WTC11 (cell line): Measurements from ENCODE around the gene RAMP1. TPM values are rescaled to one million over a fixed set of nuclear protein-coding genes. Genes with fewer than 3 reads are reported as not detected.

ENCODE experiments used
- ATAC-seq: fragments of 200-7000 bp; cut with Tn5 transposase; 2 replicates; pipeline ENCODE4 v1.10.0; 2021; ENCODE audit warnings: mild to moderate bottlenecking, moderate library complexity
- CTCF ChIA-PET: fragments of 300-600 bp; sonication (Branson Sonifier 250); formaldehyde crosslinking; loops from one replicate; lab custom pipeline; 2021; ENCODE audit warnings: antibody characterized with exemption; lab: Charles Lee
- POLR2A ChIA-PET: fragments of 350-600 bp; sonication (Branson Sonifier 250); formaldehyde crosslinking; loops from one replicate; lab custom pipeline; 2021; ENCODE audit warnings: antibody characterized with exemption; lab: Charles Lee
- DNase-seq: peaks from one replicate; pipeline ENCODE4 v3.0.0; 2021; ENCODE audit warnings: low spot score
- H3K27ac Mint-ChIP-seq: 2 replicates; pipeline ENCODE4 v1.8.0; 2021; ENCODE audit warnings: mixed read lengths
- H3K27me3 Mint-ChIP-seq: 2 replicates; pipeline ENCODE4 v1.8.0; 2021; ENCODE audit warnings: low read depth, mild to moderate bottlenecking, moderate library complexity, mixed read lengths
- H3K36me3 Mint-ChIP-seq: 2 replicates; pipeline ENCODE4 v1.8.0; 2021; ENCODE audit warnings: mixed read lengths
- H3K4me1 Mint-ChIP-seq: 2 replicates; pipeline ENCODE4 v1.8.0; 2022; ENCODE audit warnings: mixed read lengths
- H3K4me3 Mint-ChIP-seq: 2 replicates; pipeline ENCODE4 v1.8.0; 2021; ENCODE audit warnings: mild to moderate bottlenecking, moderate library complexity, mixed read lengths
- H3K9me3 Mint-ChIP-seq: 2 replicates; pipeline ENCODE4 v1.8.0; 2021; ENCODE audit warnings: mixed read lengths
- ELF4 ChIP-seq: sonication (generic); formaldehyde crosslinking; IDR thresholded peaks from 2 replicates; pipeline ENCODE4 v1.8.1; 2022; ENCODE audit warnings: low read depth, mild to moderate bottlenecking, moderate library complexity, missing genetic modification reagents
- EMX1 ChIP-seq: fragments of 250-450 bp; sonication (Bioruptor Pico); IDR thresholded peaks from 2 replicates; pipeline ENCODE4 v1.8.0; 2021; ENCODE audit warnings: mild to moderate bottlenecking
- FOXJ3 ChIP-seq: sonication (generic); formaldehyde crosslinking; IDR thresholded peaks from 2 replicates; pipeline ENCODE4 v1.9.0; 2021; ENCODE audit warnings: missing genetic modification reagents, mild to moderate bottlenecking, borderline replicate concordance
- FOXK1 ChIP-seq: sonication (generic); formaldehyde crosslinking; IDR thresholded peaks from 2 replicates; pipeline ENCODE4 v1.8.0; 2022; ENCODE audit warnings: mild to moderate bottlenecking, moderate library complexity, missing genetic modification reagents
- FOXP1 ChIP-seq: sonication (generic); formaldehyde crosslinking; IDR thresholded peaks from 2 replicates; pipeline ENCODE4 v1.8.0; 2022; ENCODE audit warnings: missing genetic modification reagents, mild to moderate bottlenecking, moderate library complexity, borderline replicate concordance
- JAZF1 ChIP-seq: fragments of 250-450 bp; sonication (Bioruptor Pico); IDR thresholded peaks from 2 replicates; pipeline ENCODE4 v1.9.0; 2021; ENCODE audit warnings: moderate library complexity, mild to moderate bottlenecking, inconsistent platforms
- SMAD3 ChIP-seq: sonication (generic); formaldehyde crosslinking; IDR thresholded peaks from 2 replicates; pipeline ENCODE4 v1.8.0; 2022; ENCODE audit warnings: missing genetic modification reagents, mild to moderate bottlenecking, borderline replicate concordance
- SOX15 ChIP-seq: fragments of 250-450 bp; sonication (Bioruptor Pico); IDR thresholded peaks from 2 replicates; pipeline ENCODE4 v1.9.0; 2021; ENCODE audit warnings: mild to moderate bottlenecking
- ZNF121 ChIP-seq: sonication (generic); formaldehyde crosslinking; IDR thresholded peaks from 2 replicates; pipeline ENCODE4 v1.8.0; 2023; ENCODE audit warnings: missing genetic modification reagents
- ZNF263 ChIP-seq: sonication (generic); formaldehyde crosslinking; IDR thresholded peaks from 2 replicates; pipeline ENCODE4 v1.8.1; 2022; ENCODE audit warnings: low read depth, mild to moderate bottlenecking, moderate library complexity, missing genetic modification reagents
- ZNF671 ChIP-seq: fragments of 250-450 bp; sonication (Bioruptor Pico); IDR thresholded peaks from 2 replicates; pipeline ENCODE4 v1.8.0; 2021; ENCODE audit warnings: mild to moderate bottlenecking
- total RNA-seq: library from RNA; stranded (reverse); gene quantifications from 3 replicates; pipeline ENCODE4 v1.2.3, GENCODE V29; 2021
- TF ChIP-seq, protein P1 (sequence below): sonication (generic); formaldehyde crosslinking; IDR thresholded peaks from 2 replicates; pipeline ENCODE4 v1.8.0; 2022; ENCODE audit warnings: mild to moderate bottlenecking, missing genetic modification reagents
- TF ChIP-seq, protein P2 (sequence below): sonication (generic); formaldehyde crosslinking; IDR thresholded peaks from 2 replicates; pipeline ENCODE4 v1.8.1; 2022; ENCODE audit warnings: mild to moderate bottlenecking, moderate library complexity, missing genetic modification reagents
- TF ChIP-seq, protein P3 (sequence below): sonication (generic); formaldehyde crosslinking; IDR thresholded peaks from 2 replicates; pipeline ENCODE4 v1.8.0; 2023; ENCODE audit warnings: missing genetic modification reagents, mild to moderate bottlenecking, borderline replicate concordance
- TF ChIP-seq, protein P4 (sequence below): fragments of 200-600 bp; IDR thresholded peaks from 2 replicates; pipeline ENCODE4 v1.8.0; 2022; ENCODE audit warnings: antibody characterized with exemption
- TF ChIP-seq, protein P5 (sequence below): sonication (generic); formaldehyde crosslinking; IDR thresholded peaks from 2 replicates; pipeline ENCODE4 v1.8.0; 2022; ENCODE audit warnings: mild to moderate bottlenecking, missing genetic modification reagents
- TF ChIP-seq, protein P6 (sequence below): sonication (generic); formaldehyde crosslinking; IDR thresholded peaks from 2 replicates; pipeline ENCODE4 v1.8.1; 2023; ENCODE audit warnings: mild to moderate bottlenecking, missing genetic modification reagents
- TF ChIP-seq, protein P7 (sequence below): sonication (generic); formaldehyde crosslinking; conservative IDR thresholded peaks from 2 replicates; pipeline ENCODE4 v1.8.1; 2022; ENCODE audit warnings: mild to moderate bottlenecking, missing genetic modification reagents

The RAMP1 gene
- total RNA-seq, 1 experiment from 2014 or later, result 1.0 TPM

DNA sequence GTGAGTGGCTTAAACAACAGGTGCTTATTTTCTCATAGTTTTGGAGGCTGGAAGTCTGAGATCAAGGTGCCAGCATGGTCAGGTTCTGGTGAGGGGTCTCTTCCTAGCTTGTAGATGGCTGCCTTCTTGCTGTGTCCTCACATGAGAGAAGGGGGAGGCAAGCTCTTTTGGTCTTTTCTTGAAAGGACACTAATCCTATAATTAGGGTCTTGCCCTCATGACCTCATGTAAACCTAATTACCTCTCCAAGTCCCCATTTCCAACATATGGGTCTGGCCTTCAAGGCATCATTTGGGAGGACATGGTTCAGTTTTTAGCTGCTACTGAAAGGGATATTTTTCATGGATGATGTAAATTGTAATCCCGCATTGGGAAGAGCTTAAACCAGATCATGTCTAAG, 42.9 kb upstream of the RAMP1 start:
- Mint-ChIP-seq H3K9me3 (no peaks in the 10 kb centered on the region), H3K27me3 (peaks cover 4% of the 10 kb centered on the region; the same call in 1 of the 2 replicates), H3K36me3 (no peaks in the 10 kb centered on the region), H3K4me1 (no peaks in the 10 kb centered on the region), H3K4me3 (no peak overlapping the region), H3K27ac (no peak overlapping the region)
- DNase-seq (no peak), ATAC-seq (no peak)
- no peak for TF ChIP-seq JAZF1 (CRISPR knock-in tag)
- TF ChIP-seq, protein P1, sequence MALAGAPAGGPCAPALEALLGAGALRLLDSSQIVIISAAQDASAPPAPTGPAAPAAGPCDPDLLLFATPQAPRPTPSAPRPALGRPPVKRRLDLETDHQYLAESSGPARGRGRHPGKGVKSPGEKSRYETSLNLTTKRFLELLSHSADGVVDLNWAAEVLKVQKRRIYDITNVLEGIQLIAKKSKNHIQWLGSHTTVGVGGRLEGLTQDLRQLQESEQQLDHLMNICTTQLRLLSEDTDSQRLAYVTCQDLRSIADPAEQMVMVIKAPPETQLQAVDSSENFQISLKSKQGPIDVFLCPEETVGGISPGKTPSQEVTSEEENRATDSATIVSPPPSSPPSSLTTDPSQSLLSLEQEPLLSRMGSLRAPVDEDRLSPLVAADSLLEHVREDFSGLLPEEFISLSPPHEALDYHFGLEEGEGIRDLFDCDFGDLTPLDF, result no peak
- no peak for TF ChIP-seq FOXJ3 (CRISPR knock-in tag)
- CTCF ChIA-PET, result interaction anchor here (0.6 to 0.7 kb wide), 2 partner anchors 20 to 42 kb away, joined by 3 read pairs; no protein-coding TSS in a partner anchor
- POLR2A ChIA-PET, result no interaction called here

DNA sequence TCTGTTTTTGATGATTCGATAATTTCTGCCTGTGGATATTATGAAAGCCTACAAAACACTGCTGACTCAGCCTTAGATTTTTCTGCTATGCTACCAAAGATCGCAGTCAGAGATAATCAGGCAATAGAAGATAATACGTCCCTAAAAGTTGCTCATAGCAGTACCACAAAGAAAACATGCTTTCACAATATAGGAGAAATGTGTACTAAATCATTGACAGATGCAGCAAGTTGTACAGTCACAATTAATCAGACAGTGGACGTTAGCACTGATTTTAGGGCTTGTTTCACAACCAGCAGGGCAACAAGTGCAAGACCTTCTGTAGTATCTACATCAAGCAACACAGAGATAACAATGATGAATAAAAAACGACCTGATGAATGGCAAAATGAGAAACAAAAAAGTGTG, 41.4 kb upstream of the RAMP1 start:
- peaks cover 3% of the 10 kb centered on the region; the same call in 1 of the 2 replicates for H3K27me3 Mint-ChIP-seq
- no peaks in the 10 kb centered on the region for H3K36me3 Mint-ChIP-seq
- no peak overlapping the region for H3K4me3 Mint-ChIP-seq
- H3K4me1 Mint-ChIP-seq, result no peaks in the 10 kb centered on the region
- H3K9me3 Mint-ChIP-seq, result no peaks in the 10 kb centered on the region
- DNase-seq (no peak), ATAC-seq (no peak)
- TF ChIP-seq ZNF671 (CRISPR knock-in tag), result no peak
- TF ChIP-seq, protein P2, sequence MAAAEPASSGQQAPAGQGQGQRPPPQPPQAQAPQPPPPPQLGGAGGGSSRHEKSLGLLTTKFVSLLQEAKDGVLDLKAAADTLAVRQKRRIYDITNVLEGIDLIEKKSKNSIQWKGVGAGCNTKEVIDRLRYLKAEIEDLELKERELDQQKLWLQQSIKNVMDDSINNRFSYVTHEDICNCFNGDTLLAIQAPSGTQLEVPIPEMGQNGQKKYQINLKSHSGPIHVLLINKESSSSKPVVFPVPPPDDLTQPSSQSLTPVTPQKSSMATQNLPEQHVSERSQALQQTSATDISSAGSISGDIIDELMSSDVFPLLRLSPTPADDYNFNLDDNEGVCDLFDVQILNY (CRISPR knock-in tag), result no peak
- TF ChIP-seq SMAD3 (CRISPR knock-in tag), result no peak
- TF ChIP-seq ZNF121 (CRISPR knock-in tag), result no peak
- TF ChIP-seq, protein P3, sequence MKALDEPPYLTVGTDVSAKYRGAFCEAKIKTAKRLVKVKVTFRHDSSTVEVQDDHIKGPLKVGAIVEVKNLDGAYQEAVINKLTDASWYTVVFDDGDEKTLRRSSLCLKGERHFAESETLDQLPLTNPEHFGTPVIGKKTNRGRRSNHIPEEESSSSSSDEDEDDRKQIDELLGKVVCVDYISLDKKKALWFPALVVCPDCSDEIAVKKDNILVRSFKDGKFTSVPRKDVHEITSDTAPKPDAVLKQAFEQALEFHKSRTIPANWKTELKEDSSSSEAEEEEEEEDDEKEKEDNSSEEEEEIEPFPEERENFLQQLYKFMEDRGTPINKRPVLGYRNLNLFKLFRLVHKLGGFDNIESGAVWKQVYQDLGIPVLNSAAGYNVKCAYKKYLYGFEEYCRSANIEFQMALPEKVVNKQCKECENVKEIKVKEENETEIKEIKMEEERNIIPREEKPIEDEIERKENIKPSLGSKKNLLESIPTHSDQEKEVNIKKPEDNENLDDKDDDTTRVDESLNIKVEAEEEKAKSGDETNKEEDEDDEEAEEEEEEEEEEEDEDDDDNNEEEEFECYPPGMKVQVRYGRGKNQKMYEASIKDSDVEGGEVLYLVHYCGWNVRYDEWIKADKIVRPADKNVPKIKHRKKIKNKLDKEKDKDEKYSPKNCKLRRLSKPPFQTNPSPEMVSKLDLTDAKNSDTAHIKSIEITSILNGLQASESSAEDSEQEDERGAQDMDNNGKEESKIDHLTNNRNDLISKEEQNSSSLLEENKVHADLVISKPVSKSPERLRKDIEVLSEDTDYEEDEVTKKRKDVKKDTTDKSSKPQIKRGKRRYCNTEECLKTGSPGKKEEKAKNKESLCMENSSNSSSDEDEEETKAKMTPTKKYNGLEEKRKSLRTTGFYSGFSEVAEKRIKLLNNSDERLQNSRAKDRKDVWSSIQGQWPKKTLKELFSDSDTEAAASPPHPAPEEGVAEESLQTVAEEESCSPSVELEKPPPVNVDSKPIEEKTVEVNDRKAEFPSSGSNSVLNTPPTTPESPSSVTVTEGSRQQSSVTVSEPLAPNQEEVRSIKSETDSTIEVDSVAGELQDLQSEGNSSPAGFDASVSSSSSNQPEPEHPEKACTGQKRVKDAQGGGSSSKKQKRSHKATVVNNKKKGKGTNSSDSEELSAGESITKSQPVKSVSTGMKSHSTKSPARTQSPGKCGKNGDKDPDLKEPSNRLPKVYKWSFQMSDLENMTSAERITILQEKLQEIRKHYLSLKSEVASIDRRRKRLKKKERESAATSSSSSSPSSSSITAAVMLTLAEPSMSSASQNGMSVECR, result no peak
- TF ChIP-seq EMX1 (CRISPR knock-in tag), result no peak
- no peak for TF ChIP-seq ZNF263 (CRISPR knock-in tag)
- no peak for TF ChIP-seq SOX15
- TF ChIP-seq, protein P4, sequence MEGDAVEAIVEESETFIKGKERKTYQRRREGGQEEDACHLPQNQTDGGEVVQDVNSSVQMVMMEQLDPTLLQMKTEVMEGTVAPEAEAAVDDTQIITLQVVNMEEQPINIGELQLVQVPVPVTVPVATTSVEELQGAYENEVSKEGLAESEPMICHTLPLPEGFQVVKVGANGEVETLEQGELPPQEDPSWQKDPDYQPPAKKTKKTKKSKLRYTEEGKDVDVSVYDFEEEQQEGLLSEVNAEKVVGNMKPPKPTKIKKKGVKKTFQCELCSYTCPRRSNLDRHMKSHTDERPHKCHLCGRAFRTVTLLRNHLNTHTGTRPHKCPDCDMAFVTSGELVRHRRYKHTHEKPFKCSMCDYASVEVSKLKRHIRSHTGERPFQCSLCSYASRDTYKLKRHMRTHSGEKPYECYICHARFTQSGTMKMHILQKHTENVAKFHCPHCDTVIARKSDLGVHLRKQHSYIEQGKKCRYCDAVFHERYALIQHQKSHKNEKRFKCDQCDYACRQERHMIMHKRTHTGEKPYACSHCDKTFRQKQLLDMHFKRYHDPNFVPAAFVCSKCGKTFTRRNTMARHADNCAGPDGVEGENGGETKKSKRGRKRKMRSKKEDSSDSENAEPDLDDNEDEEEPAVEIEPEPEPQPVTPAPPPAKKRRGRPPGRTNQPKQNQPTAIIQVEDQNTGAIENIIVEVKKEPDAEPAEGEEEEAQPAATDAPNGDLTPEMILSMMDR, result no peak
- TF ChIP-seq, protein P5, sequence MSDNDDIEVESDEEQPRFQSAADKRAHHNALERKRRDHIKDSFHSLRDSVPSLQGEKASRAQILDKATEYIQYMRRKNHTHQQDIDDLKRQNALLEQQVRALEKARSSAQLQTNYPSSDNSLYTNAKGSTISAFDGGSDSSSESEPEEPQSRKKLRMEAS (CRISPR knock-in tag), result no peak
- no peak for TF ChIP-seq FOXJ3 (CRISPR knock-in tag)
- no peak for TF ChIP-seq FOXP1 (CRISPR knock-in tag)
- CTCF ChIA-PET, result no interaction called here
- POLR2A ChIA-PET, result no interaction called here
- H3K27ac Mint-ChIP-seq, result no peak overlapping the region

DNA sequence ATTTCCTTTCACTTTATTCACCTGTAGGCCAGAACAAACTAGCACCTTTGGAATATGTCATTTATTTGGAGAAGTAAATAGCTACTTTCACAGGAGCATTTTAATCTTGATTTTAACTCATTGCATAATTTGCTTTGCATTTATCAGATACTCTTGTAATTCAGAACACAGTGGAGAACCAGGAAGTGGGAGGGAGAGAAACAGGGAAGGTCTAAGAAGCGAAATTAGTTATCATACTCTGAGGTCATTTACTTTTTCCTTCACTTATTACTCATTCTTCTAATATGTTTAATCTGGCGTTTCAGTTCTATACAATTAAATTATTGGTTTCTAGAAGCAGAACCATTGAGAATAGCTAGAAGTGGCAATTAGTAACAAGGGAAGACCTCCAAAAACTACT, 40.2 kb upstream of the RAMP1 start:
- ATAC-seq, result no peak
- no peak for TF ChIP-seq ELF4 (CRISPR knock-in tag)
- TF ChIP-seq, protein P6, sequence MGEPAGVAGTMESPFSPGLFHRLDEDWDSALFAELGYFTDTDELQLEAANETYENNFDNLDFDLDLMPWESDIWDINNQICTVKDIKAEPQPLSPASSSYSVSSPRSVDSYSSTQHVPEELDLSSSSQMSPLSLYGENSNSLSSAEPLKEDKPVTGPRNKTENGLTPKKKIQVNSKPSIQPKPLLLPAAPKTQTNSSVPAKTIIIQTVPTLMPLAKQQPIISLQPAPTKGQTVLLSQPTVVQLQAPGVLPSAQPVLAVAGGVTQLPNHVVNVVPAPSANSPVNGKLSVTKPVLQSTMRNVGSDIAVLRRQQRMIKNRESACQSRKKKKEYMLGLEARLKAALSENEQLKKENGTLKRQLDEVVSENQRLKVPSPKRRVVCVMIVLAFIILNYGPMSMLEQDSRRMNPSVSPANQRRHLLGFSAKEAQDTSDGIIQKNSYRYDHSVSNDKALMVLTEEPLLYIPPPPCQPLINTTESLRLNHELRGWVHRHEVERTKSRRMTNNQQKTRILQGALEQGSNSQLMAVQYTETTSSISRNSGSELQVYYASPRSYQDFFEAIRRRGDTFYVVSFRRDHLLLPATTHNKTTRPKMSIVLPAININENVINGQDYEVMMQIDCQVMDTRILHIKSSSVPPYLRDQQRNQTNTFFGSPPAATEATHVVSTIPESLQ (CRISPR knock-in tag), result no peak
- TF ChIP-seq, protein P7, sequence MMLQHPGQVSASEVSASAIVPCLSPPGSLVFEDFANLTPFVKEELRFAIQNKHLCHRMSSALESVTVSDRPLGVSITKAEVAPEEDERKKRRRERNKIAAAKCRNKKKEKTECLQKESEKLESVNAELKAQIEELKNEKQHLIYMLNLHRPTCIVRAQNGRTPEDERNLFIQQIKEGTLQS (CRISPR knock-in tag), result no peak
- TF ChIP-seq EMX1 (CRISPR knock-in tag), result no peak
- TF ChIP-seq FOXK1, result no peak

More for the DNA sequence above, 40.2 kb upstream of the RAMP1 start:
- H3K4me1 Mint-ChIP-seq, result no peaks in the 10 kb centered on the region
- H3K27me3 Mint-ChIP-seq, result 0 out of 2 replicates have a peak, but pooled peaks cover 3% of the 10 kb centered on the region
- no peak for DNase-seq
- ChIA-PET CTCF (interaction anchor here (0.5 kb wide), 1 partner anchor 654 kb away, joined by 3 read pairs; no protein-coding TSS in a partner anchor), POLR2A (no interaction called here)
- no peak overlapping the region for H3K4me3 Mint-ChIP-seq
- H3K27ac Mint-ChIP-seq, result no peak overlapping the region
- H3K9me3 Mint-ChIP-seq, result no peaks in the 10 kb centered on the region
- H3K36me3 Mint-ChIP-seq, result no peaks in the 10 kb centered on the region
